NCI-H748 (cell line): Measurements from ENCODE around the gene WDR86.
A peak's percentile ranks its signal among the peaks of the same experiment; 100 is the strongest.

Experiments used
- DNase-seq: peaks from one replicate; lab custom pipeline; 2025; ENCODE audit not compliant: unreplicated experiment; lab: John Stamatoyannopoulos, UW

Gene WDR86

GRCh38 chr7:151380199-151381097 lies 29.4 kb downstream of the WDR86 start:
- DNase-seq = peak; percentile 24

GRCh38 chr7:151379534-151380198 lies 30.2 kb downstream of the WDR86 start:
- no peak for DNase-seq

GRCh38 chr7:151379193-151379520 lies 30.7 kb downstream of the WDR86 start:
- no peak for DNase-seq

- DNase-seq = no peak
Observed at GRCh38 chr7:151378496-151379192, 31.2 kb downstream of the WDR86 start.

- no peak for DNase-seq
Observed at GRCh38 chr7:151378011-151378410, 31.8 kb downstream of the WDR86 start.

- DNase-seq = no peak
Observed at GRCh38 chr7:151377406-151377805, 32.4 kb downstream of the WDR86 start.

GRCh38 chr7:151376218-151376902 lies 33.5 kb downstream of the WDR86 start:
- no peak for DNase-seq

- no peak for DNase-seq
Observed at GRCh38 chr7:151375530-151376217, 34.2 kb downstream of the WDR86 start.

- no peak for DNase-seq
Observed at GRCh38 chr7:151374726-151375125, 35.1 kb downstream of the WDR86 start.

GRCh38 chr7:151374139-151374538 lies 35.7 kb downstream of the WDR86 start:
- DNase-seq = no peak

- no peak for DNase-seq
Observed at GRCh38 chr7:151373599-151373998, 36.2 kb downstream of the WDR86 start.

- no peak for DNase-seq
Observed at GRCh38 chr7:151372612-151373265, 37.1 kb downstream of the WDR86 start.

- no peak for DNase-seq
Observed at GRCh38 chr7:151371266-151371665, 38.6 kb downstream of the WDR86 start.

GRCh38 chr7:151368136-151368571 lies 41.7 kb downstream of the WDR86 start:
- peak; percentile 74 for DNase-seq

GRCh38 chr7:151367284-151367683 lies 42.6 kb downstream of the WDR86 start:
- no peak for DNase-seq

- no peak for DNase-seq
Observed at GRCh38 chr7:151366880-151367222, 43.0 kb downstream of the WDR86 start.

- no peak for DNase-seq
Observed at GRCh38 chr7:151366166-151366879, 43.5 kb downstream of the WDR86 start.

GRCh38 chr7:151363182-151363581 lies 46.7 kb downstream of the WDR86 start:
- no peak for DNase-seq

GRCh38 chr7:151361193-151361959 lies 48.5 kb downstream of the WDR86 start:
- DNase-seq = no peak
